Astrocyte of the spinal cord (primary cell): ENCODE data around the gene CTNNAL1.

Experiments
- DNase-seq: peaks from one replicate; pipeline ENCODE4 v3.0.0; 2011; ENCODE audit warnings: low read depth, low spot score
- H3K4me3 ChIP-seq: 2 replicates; pipeline ENCODE4 v1.5.1; 2011; ENCODE audit warnings: low read depth, mild to moderate bottlenecking, low read length, moderate library complexity
- CTCF ChIP-seq: IDR thresholded peaks from 2 replicates; pipeline ENCODE4 v1.5.1; 2012; ENCODE audit warnings: low read depth, mild to moderate bottlenecking, low read length, inconsistent platforms
- in situ Hi-C: cut with HindIII; loops from 2 replicates; pipeline ENCODE4 v1.10.0; 2017; ENCODE audit warnings: low sequenced_read_pairs

The CTNNAL1 gene

GRCh38 chr9:109048822-109049221 lies 35.5 kb upstream of the CTNNAL1 start:
- in situ Hi-C loops, result no loop called here
- H3K4me3 ChIP-seq, result no peak overlapping the region
- DNase-seq, result no peak
- no peak for TF ChIP-seq CTCF

GRCh38 chr9:109047259-109047658 lies 34.0 kb upstream of the CTNNAL1 start:
- no peak for TF ChIP-seq CTCF
- in situ Hi-C loops, result no loop called here
- no peak overlapping the region for H3K4me3 ChIP-seq
- no peak for DNase-seq

GRCh38 chr9:109046346-109046745 lies 33.0 kb upstream of the CTNNAL1 start:
- no peak for DNase-seq
- no peak for TF ChIP-seq CTCF
- no peak overlapping the region for H3K4me3 ChIP-seq
- in situ Hi-C loops, result no loop called here

GRCh38 chr9:109043578-109043977 lies 30.3 kb upstream of the CTNNAL1 start:
- DNase-seq, result no peak
- in situ Hi-C loops, result no loop called here
- TF ChIP-seq CTCF, result no peak
- no peak overlapping the region for H3K4me3 ChIP-seq

- TF ChIP-seq CTCF, result no peak
- H3K4me3 ChIP-seq, result no peak overlapping the region
- in situ Hi-C loops, result no loop called here
- no peak for DNase-seq
Measured at GRCh38 chr9:109040571-109040970, 27.3 kb upstream of the CTNNAL1 start.

GRCh38 chr9:109039539-109039938 lies 26.2 kb upstream of the CTNNAL1 start:
- no peak for TF ChIP-seq CTCF
- in situ Hi-C loops, result no loop called here
- no peak for DNase-seq
- no peak overlapping the region for H3K4me3 ChIP-seq
